Trophoblast cell (in vitro differentiated cells and primary cell): ENCODE results near the gene ZNF335.

Experiments
- DNase-seq, 2 donors: peaks; one replicate each; pipeline ENCODE4 v3.0.0-alpha.2; 2016
- H2AFZ ChIP-seq: 2 replicates; pipeline ENCODE4 v1.6.1; 2013; ENCODE audit warnings: low read length, moderate library complexity, mild to moderate bottlenecking; ENCODE audit not compliant: insufficient read depth, poor library complexity
- H2AK5ac ChIP-seq: 2 replicates; pipeline ENCODE4 v1.6.1; 2013; ENCODE audit warnings: mild to moderate bottlenecking, low read length
- H2BK120ac ChIP-seq: 2 replicates; pipeline ENCODE4 v1.6.1; 2013; ENCODE audit warnings: low read length, mild to moderate bottlenecking, moderate library complexity; ENCODE audit not compliant: insufficient read depth, poor library complexity
- H2BK12ac ChIP-seq: 2 replicates; pipeline ENCODE4 v1.6.1; 2013; ENCODE audit warnings: mild to moderate bottlenecking, low read length, moderate library complexity
- H2BK5ac ChIP-seq: 2 replicates; pipeline ENCODE4 v1.6.1; 2013; ENCODE audit warnings: low read length, low read depth, moderate library complexity, mild to moderate bottlenecking; ENCODE audit not compliant: poor library complexity
- H3K14ac ChIP-seq: 2 replicates; pipeline ENCODE4 v1.6.1; 2013; ENCODE audit warnings: mild to moderate bottlenecking, low read length
- H3K18ac ChIP-seq: 2 replicates; pipeline ENCODE4 v1.6.1; 2013; ENCODE audit warnings: mild to moderate bottlenecking, low read length
- H3K23ac ChIP-seq: 2 replicates; pipeline ENCODE4 v1.6.1; 2013; ENCODE audit warnings: low read length
- H3K27ac ChIP-seq: 2 replicates; pipeline ENCODE4 v1.5.1; 2013; ENCODE audit warnings: low read depth, mild to moderate bottlenecking, inconsistent platforms, low read length, moderate library complexity
- H3K27me3 ChIP-seq: 2 replicates; pipeline ENCODE4 v1.6.1; 2013; ENCODE audit warnings: inconsistent platforms, mild to moderate bottlenecking, low read length, moderate library complexity; ENCODE audit not compliant: insufficient read depth
- H3K36me3 ChIP-seq, 2 experiments: 1 replicate in 1 of 2; 2 replicates in 1 of 2; pipeline ENCODE4 v1.6.1; 2013; ENCODE audit warnings: low read length in 2 of 2, mild to moderate bottlenecking in 2 of 2, moderate library complexity in 1 of 2; ENCODE audit not compliant: insufficient read depth in 2 of 2, control insufficient read depth in 1 of 2
- H3K4ac ChIP-seq: 2 replicates; pipeline ENCODE4 v1.6.1; 2013; ENCODE audit warnings: low read depth, mild to moderate bottlenecking, low read length, moderate library complexity
- H3K4me1 ChIP-seq, 2 experiments: 1 replicate in 1 of 2; 2 replicates in 1 of 2; pipeline ENCODE4 v1.6.1; 2013; ENCODE audit warnings: low read length in 2 of 2, mild to moderate bottlenecking in 2 of 2, moderate library complexity in 1 of 2; ENCODE audit not compliant: insufficient read depth in 2 of 2, control insufficient read depth in 1 of 2
- H3K4me2 ChIP-seq: 2 replicates; pipeline ENCODE4 v1.6.1; 2013; ENCODE audit warnings: inconsistent platforms, mild to moderate bottlenecking, low read length, moderate library complexity
- H3K4me3 ChIP-seq: 2 replicates; pipeline ENCODE4 v1.5.1; 2013; ENCODE audit warnings: mild to moderate bottlenecking, low read depth, low read length, inconsistent platforms
- H3K79me1 ChIP-seq: one replicate; pipeline ENCODE4 v1.6.1; 2013; ENCODE audit warnings: low read length
- H3K79me2 ChIP-seq: 2 replicates; pipeline ENCODE4 v1.6.1; 2013; ENCODE audit warnings: low read length, mild to moderate bottlenecking; ENCODE audit not compliant: control insufficient read depth, insufficient read depth, poor library complexity
- H3K9ac ChIP-seq: 2 replicates; pipeline ENCODE4 v1.6.1; 2013; ENCODE audit warnings: mild to moderate bottlenecking, low read length
- H3K9me3 ChIP-seq: 2 replicates; pipeline ENCODE4 v1.6.1; 2013; ENCODE audit warnings: low read depth, mild to moderate bottlenecking, control low read depth, inconsistent platforms, low read length; ENCODE audit not compliant: insufficient read depth
- H4K12ac ChIP-seq: 2 replicates; pipeline ENCODE4 v1.6.1; 2013; ENCODE audit warnings: low read depth, mild to moderate bottlenecking, low read length, moderate library complexity
- H4K8ac ChIP-seq: 2 replicates; pipeline ENCODE4 v1.6.1; 2013; ENCODE audit warnings: low read depth, mild to moderate bottlenecking, low read length, moderate library complexity
- H4K91ac ChIP-seq: one replicate; pipeline ENCODE4 v1.6.1; 2013; ENCODE audit warnings: low read depth, mild to moderate bottlenecking, low read length, moderate library complexity
- WGBS: extraction: QIAGEN DNeasy Blood & Tissue Kit; methylation state at CpG from one replicate; pipeline ENCODE4 v1.1.7; 2013; ENCODE audit warnings: missing lambda C conversion rate; ENCODE audit not compliant: insufficient read length, insufficient coverage; ENCODE audit errors: extremely low coverage; 5-methylcytosine and 5-hydroxymethylcytosine counted together

The ZNF335 gene

GRCh38 chr20:45981261-45981660, 9.3 kb upstream of the ZNF335 start:
- no peak for DNase-seq
- Histone ChIP-seq H2BK5ac (no peak overlapping the region), H3K27ac (no peak overlapping the region), H2AK5ac (no peak overlapping the region), H3K4me2 (no peak overlapping the region), H2BK12ac (no peak overlapping the region), H4K91ac (no peak overlapping the region), H3K4me1 (peaks cover 8 to 9% of the 10 kb centered on the region in 2 experiments), H3K27me3 (no peaks in the 10 kb centered on the region), H3K36me3 (no peaks in the 10 kb centered on the region), H4K12ac (no peak overlapping the region), H3K9me3 (no peaks in the 10 kb centered on the region), H3K4ac (no peak overlapping the region), H4K8ac (no peak overlapping the region), H3K4me3 (no peak overlapping the region), H3K18ac (no peak overlapping the region), H3K79me1 (peaks cover 2% of the 10 kb centered on the region), H2BK120ac (no peak overlapping the region), H3K14ac (no peak overlapping the region), H3K9ac (no peak overlapping the region), H3K23ac (no peak overlapping the region), H3K79me2 (no peaks in the 10 kb centered on the region), H2AFZ (no peak overlapping the region)
- WGBS, result no CpG with 5 or more reads among the region's 6 CpGs

GRCh38 chr20:45976086-45976485, 4.1 kb upstream of the ZNF335 start:
- Histone ChIP-seq H2BK12ac (no peak overlapping the region), H3K9me3 (no peaks in the 10 kb centered on the region), H4K12ac (no peak overlapping the region), H3K23ac (no peak overlapping the region), H3K14ac (no peak overlapping the region), H3K4me1 (peaks cover 6 to 11% of the 10 kb centered on the region in 2 experiments), H3K27ac (no peak overlapping the region), H3K79me1 (peaks cover 15% of the 10 kb centered on the region), H4K91ac (no peak overlapping the region), H2BK120ac (no peak overlapping the region), H3K36me3 (no peaks in the 10 kb centered on the region), H2AFZ (no peak overlapping the region), H3K27me3 (no peaks in the 10 kb centered on the region), H3K9ac (no peak overlapping the region), H3K18ac (no peak overlapping the region), H2BK5ac (no peak overlapping the region), H3K79me2 (peaks cover 10% of the 10 kb centered on the region), H3K4me3 (no peak overlapping the region), H2AK5ac (no peak overlapping the region), H3K4me2 (no peak overlapping the region), H3K4ac (no peak overlapping the region), H4K8ac (no peak overlapping the region)
- no peak for DNase-seq
- no CpG with 5 or more reads among the region's 6 CpGs for WGBS

GRCh38 chr20:45975686-45976085, 3.7 kb upstream of the ZNF335 start:
- no peak overlapping the region for H2BK120ac ChIP-seq
- no peak overlapping the region for H2BK5ac ChIP-seq
- no peak overlapping the region for H2AK5ac ChIP-seq
- no peaks in the 10 kb centered on the region for H3K9me3 ChIP-seq
- H3K27ac ChIP-seq, result no peak overlapping the region
- no peak for DNase-seq
- no peak overlapping the region for H3K18ac ChIP-seq
- H3K4me3 ChIP-seq, result no peak overlapping the region
- peaks cover 12% of the 10 kb centered on the region for H3K79me2 ChIP-seq
- no peak overlapping the region for H4K8ac ChIP-seq
- no peak overlapping the region for H3K9ac ChIP-seq
- no peaks in the 10 kb centered on the region for H3K27me3 ChIP-seq
- H3K36me3 ChIP-seq, result no peaks in the 10 kb centered on the region
- peaks cover 15% of the 10 kb centered on the region for H3K79me1 ChIP-seq
- no peak overlapping the region for H4K91ac ChIP-seq
- H3K4me2 ChIP-seq, result no peak overlapping the region
- no peak overlapping the region for H4K12ac ChIP-seq
- peaks cover 10 to 13% of the 10 kb centered on the region in 2 experiments for H3K4me1 ChIP-seq
- H2AFZ ChIP-seq, result no peak overlapping the region
- no peak overlapping the region for H2BK12ac ChIP-seq
- WGBS, result no CpG with 5 or more reads among the region's 11 CpGs
- H3K4ac ChIP-seq, result no peak overlapping the region
- no peak overlapping the region for H3K23ac ChIP-seq
- H3K14ac ChIP-seq, result no peak overlapping the region

GRCh38 chr20:45974896-45975565, 3.0 kb upstream of the ZNF335 start:
- H4K8ac ChIP-seq, result no peak overlapping the region
- no peak overlapping the region for H3K23ac ChIP-seq
- H2AK5ac ChIP-seq, result no peak overlapping the region

More at GRCh38 chr20:45974896-45975565, 3.0 kb upstream of the ZNF335 start:
- Histone ChIP-seq H3K9ac (no peak overlapping the region), H4K12ac (peak overlapping the region; percentile 36), H3K9me3 (no peaks in the 10 kb centered on the region), H2BK5ac (no peak overlapping the region), H3K4ac (no peak overlapping the region), H3K14ac (no peak overlapping the region), H2BK120ac (no peak overlapping the region), H3K4me1 (peaks cover 11 to 14% of the 10 kb centered on the region in 2 experiments), H3K36me3 (no peaks in the 10 kb centered on the region), H4K91ac (no peak overlapping the region), H2BK12ac (no peak overlapping the region), H3K4me3 (no peak overlapping the region), H3K18ac (no peak overlapping the region), H3K79me1 (peaks cover 15% of the 10 kb centered on the region), H2AFZ (no peak overlapping the region), H3K79me2 (peaks cover 12% of the 10 kb centered on the region), H3K27ac (no peak overlapping the region), H3K4me2 (no peak overlapping the region), H3K27me3 (no peaks in the 10 kb centered on the region)
- no CpG with 5 or more reads among the region's 7 CpGs for WGBS
- no peak for DNase-seq
